Measurements from ENCODE around the gene NUF2.

NUF2 gene

DNA sequence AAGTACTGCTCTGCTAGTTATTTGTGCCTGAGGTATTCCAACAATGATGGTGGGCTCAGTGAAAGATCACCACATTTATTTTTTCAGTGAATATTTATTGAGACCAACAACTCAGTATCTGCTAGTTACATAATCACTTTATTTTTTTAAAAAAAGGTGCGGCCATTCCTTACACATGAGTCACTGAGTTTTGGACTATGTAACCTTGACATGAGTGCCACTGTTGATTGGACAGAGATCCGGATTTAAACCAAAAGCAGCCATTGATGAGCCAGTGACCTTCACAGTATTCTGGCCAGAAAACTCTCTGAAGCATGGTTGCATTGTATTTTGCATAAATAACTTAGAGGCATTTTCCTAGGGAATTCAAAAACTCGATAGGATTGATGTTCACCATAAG, 79.5 kb downstream of the NUF2 start:
- no peak for DNase-seq (ENCODE audit: low spot score)

Measured in NAMALWA (cell line).